H9 (cell line): ENCODE measurements around the gene RIPK4. TPM values are rescaled to one million over a fixed set of nuclear protein-coding genes. Genes with fewer than 3 reads are reported as not detected.

Experiments
- DNase-seq: peaks from one replicate; pipeline ENCODE4 v3.0.0-alpha.2; 2017
- H2AFZ ChIP-seq: one replicate; pipeline ENCODE4 v1.6.1; 2013; ENCODE audit warnings: mild to moderate bottlenecking, low read length, control low read depth, moderate library complexity
- H2AK5ac ChIP-seq: 2 replicates; pipeline ENCODE4 v1.6.1; 2013; ENCODE audit warnings: low read length, control low read depth, mixed read lengths; ENCODE audit not compliant: insufficient read length
- H2BK120ac ChIP-seq: one replicate; pipeline ENCODE4 v1.6.1; 2013; ENCODE audit warnings: low read depth, mild to moderate bottlenecking, low read length, control low read depth, inconsistent platforms; ENCODE audit not compliant: poor library complexity, severe bottlenecking
- H2BK12ac ChIP-seq: 2 replicates; pipeline ENCODE4 v1.6.1; 2013; ENCODE audit warnings: low read length, control low read depth, mixed read lengths, low read depth; ENCODE audit not compliant: insufficient read length
- H2BK15ac ChIP-seq: 2 replicates; pipeline ENCODE4 v1.6.1; 2013; ENCODE audit warnings: low read depth, low read length, control low read depth
- H2BK20ac ChIP-seq: one replicate; pipeline ENCODE4 v1.6.1; 2013; ENCODE audit warnings: low read depth, mild to moderate bottlenecking, low read length, control low read depth, inconsistent platforms; ENCODE audit not compliant: poor library complexity, severe bottlenecking
- H2BK5ac ChIP-seq: 2 replicates; pipeline ENCODE4 v1.6.1; 2013; ENCODE audit warnings: low read length, control low read depth, mixed read lengths; ENCODE audit not compliant: insufficient read length
- H3K14ac ChIP-seq: 2 replicates; pipeline ENCODE4 v1.6.1; 2013; ENCODE audit warnings: low read length, control low read depth; ENCODE audit not compliant: insufficient read depth
- H3K18ac ChIP-seq: 2 replicates; pipeline ENCODE4 v1.6.1; 2013; ENCODE audit warnings: low read depth, mild to moderate bottlenecking, mixed read lengths, low read length, control low read depth; ENCODE audit not compliant: insufficient read length
- H3K23ac ChIP-seq: 2 replicates; pipeline ENCODE4 v1.6.1; 2013; ENCODE audit warnings: low read length, control low read depth, mixed read lengths, low read depth; ENCODE audit not compliant: insufficient read length
- H3K23me2 ChIP-seq: 2 replicates; pipeline ENCODE4 v1.6.1; 2013; ENCODE audit warnings: low read depth, mild to moderate bottlenecking, mixed read lengths, low read length, control low read depth; ENCODE audit not compliant: insufficient read length, poor library complexity, severe bottlenecking
- H3K27ac ChIP-seq: 2 replicates; pipeline ENCODE4 v1.5.1; 2013; ENCODE audit warnings: low read length, control low read depth, mixed read lengths, low read depth; ENCODE audit not compliant: insufficient read length
- H3K27me3 ChIP-seq: 2 replicates; pipeline ENCODE4 v1.6.1; 2013; ENCODE audit warnings: low read length, control low read depth, inconsistent platforms; ENCODE audit not compliant: insufficient read depth
- H3K4ac ChIP-seq: 2 replicates; pipeline ENCODE4 v1.6.1; 2013; ENCODE audit warnings: low read depth, mild to moderate bottlenecking, control low read depth, inconsistent platforms, low read length, moderate library complexity
- H3K4me1 ChIP-seq: 2 replicates; pipeline ENCODE4 v1.6.1; 2013; ENCODE audit warnings: low read length, control low read depth, inconsistent platforms; ENCODE audit not compliant: insufficient read depth
- H3K4me2 ChIP-seq: 2 replicates; pipeline ENCODE4 v1.6.1; 2013; ENCODE audit warnings: low read length, control low read depth, mixed read lengths; ENCODE audit not compliant: insufficient read length, insufficient read depth
- H3K56ac ChIP-seq: 2 replicates; pipeline ENCODE4 v1.6.1; 2013; ENCODE audit warnings: low read depth, mild to moderate bottlenecking, mixed read lengths, low read length, control low read depth; ENCODE audit not compliant: insufficient read length
- H3K79me1 ChIP-seq: 2 replicates; pipeline ENCODE4 v1.6.1; 2013; ENCODE audit warnings: low read depth, mild to moderate bottlenecking, moderate library complexity, low read length, control low read depth, inconsistent platforms; ENCODE audit not compliant: insufficient read depth, poor library complexity, severe bottlenecking
- H3K79me2 ChIP-seq: 2 replicates; pipeline ENCODE4 v1.6.1; 2013; ENCODE audit warnings: low read length, control low read depth, inconsistent platforms; ENCODE audit not compliant: insufficient read depth
- H3K9ac ChIP-seq: 2 replicates; pipeline ENCODE4 v1.6.1; 2013; ENCODE audit warnings: low read length, control low read depth, mixed read lengths; ENCODE audit not compliant: insufficient read length; ENCODE audit errors: extremely low read depth
- H3K9me3 ChIP-seq: one replicate; pipeline ENCODE4 v1.6.1; 2013; ENCODE audit warnings: low read depth, low read length, inconsistent platforms; ENCODE audit not compliant: control insufficient read depth
- H3T11ph ChIP-seq: one replicate; pipeline ENCODE4 v1.6.1; 2013; ENCODE audit warnings: mild to moderate bottlenecking, low read length, control low read depth, inconsistent platforms
- H4K20me1 ChIP-seq: one replicate; pipeline ENCODE4 v1.6.1; 2013; ENCODE audit not compliant: control insufficient read depth, insufficient read length, insufficient read depth
- H4K5ac ChIP-seq: 2 replicates; pipeline ENCODE4 v1.6.1; 2013; ENCODE audit warnings: low read depth, mild to moderate bottlenecking, mixed read lengths, low read length, control low read depth; ENCODE audit not compliant: insufficient read length
- H4K8ac ChIP-seq: replicated peaks from 2 replicates; pipeline ENCODE4 v1.6.1; 2013; ENCODE audit warnings: low read length, control low read depth, mixed read lengths, low read depth; ENCODE audit not compliant: insufficient read length
- H4K91ac ChIP-seq: 2 replicates; pipeline ENCODE4 v1.6.1; 2013; ENCODE audit warnings: low read depth, mild to moderate bottlenecking, moderate library complexity, mixed read lengths, low read length, control low read depth; ENCODE audit not compliant: insufficient read length
- H3K27ac Mint-ChIP-seq, 3 experiments: 2 replicates in 2 of 3; 3 replicates in 1 of 3; pipeline ENCODE4 v1.8.0; 2020 to 2021; ENCODE audit warnings: mixed read lengths in 3 of 3, mild to moderate bottlenecking in 1 of 3, moderate library complexity in 1 of 3
- H3K27me3 Mint-ChIP-seq: 2 replicates; pipeline ENCODE4 v1.8.0; 2021; ENCODE audit warnings: low read depth, mild to moderate bottlenecking, moderate library complexity, mixed read lengths
- H3K36me3 Mint-ChIP-seq, 3 experiments: 2 replicates in 2 of 3; 3 replicates in 1 of 3; pipeline ENCODE4 v1.8.0; 2020 to 2021; ENCODE audit warnings: low read depth in 3 of 3, mixed read lengths in 3 of 3; ENCODE audit not compliant: insufficient read depth in 1 of 3
- H3K4me1 Mint-ChIP-seq, 2 experiments: 2 replicates each; pipeline ENCODE4 v1.8.0; 2020; ENCODE audit warnings: mixed read lengths in 2 of 2
- H3K4me3 Mint-ChIP-seq, 2 experiments: 2 replicates in 1 of 2; 3 replicates in 1 of 2; pipeline ENCODE4 v1.8.0; 2020 to 2021; ENCODE audit warnings: mild to moderate bottlenecking in 2 of 2, mixed read lengths in 2 of 2, moderate library complexity in 1 of 2
- H3K9me3 Mint-ChIP-seq, 2 experiments: 2 replicates in 1 of 2; 3 replicates in 1 of 2; pipeline ENCODE4 v1.8.0; 2020; ENCODE audit warnings: mild to moderate bottlenecking in 2 of 2, mixed read lengths in 2 of 2, moderate library complexity in 1 of 2
- WGBS: extraction: QIAGEN DNeasy Blood & Tissue Kit; methylation state at CpG from one replicate; pipeline ENCODE4 v1.1.7; 2013; ENCODE audit warnings: missing lambda C conversion rate, low lambda C conversion rate, mixed read lengths; ENCODE audit not compliant: insufficient read length; ENCODE audit errors: extremely low coverage; 5-methylcytosine and 5-hydroxymethylcytosine counted together
- total RNA-seq: library from RNA; stranded (reverse); gene quantifications from 2 replicates; pipeline ENCODE4 v1.2.1, GENCODE V29; 2021
- TF ChIP-seq, protein P1 (sequence below): fragments of 200-600 bp; sonication (generic); conservative IDR thresholded peaks from 3 replicates; pipeline ENCODE4 v1.8.0; 2021; ENCODE audit warnings: antibody characterized with exemption, mild to moderate bottlenecking

RIPK4 gene
- total RNA-seq, 1 experiment from 2014 or later = 2.9 TPM

DNA sequence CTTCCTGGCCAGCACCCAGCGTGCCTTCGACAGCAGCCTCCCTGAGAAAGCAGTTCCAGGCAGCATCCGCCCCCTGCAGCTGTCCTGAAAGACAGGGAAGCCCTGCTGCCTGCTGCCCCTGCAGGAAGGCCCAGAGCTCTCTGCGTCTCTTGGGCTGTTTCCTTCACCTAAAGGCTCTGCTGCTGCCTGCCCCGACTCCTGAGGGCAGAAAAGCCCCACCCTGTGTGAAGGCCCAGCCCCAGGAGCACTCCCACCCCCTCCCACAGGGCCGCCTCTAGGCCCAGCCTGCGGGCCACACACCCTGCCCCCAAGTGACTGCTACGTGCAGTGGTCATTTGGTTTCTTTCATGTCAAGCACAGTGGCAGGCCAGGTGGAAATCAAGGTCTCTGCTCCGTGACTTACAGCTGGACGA is 12.4 kb downstream of the RIPK4 start:
- no peak overlapping the region for H2BK120ac ChIP-seq
- TF ChIP-seq, protein P1, sequence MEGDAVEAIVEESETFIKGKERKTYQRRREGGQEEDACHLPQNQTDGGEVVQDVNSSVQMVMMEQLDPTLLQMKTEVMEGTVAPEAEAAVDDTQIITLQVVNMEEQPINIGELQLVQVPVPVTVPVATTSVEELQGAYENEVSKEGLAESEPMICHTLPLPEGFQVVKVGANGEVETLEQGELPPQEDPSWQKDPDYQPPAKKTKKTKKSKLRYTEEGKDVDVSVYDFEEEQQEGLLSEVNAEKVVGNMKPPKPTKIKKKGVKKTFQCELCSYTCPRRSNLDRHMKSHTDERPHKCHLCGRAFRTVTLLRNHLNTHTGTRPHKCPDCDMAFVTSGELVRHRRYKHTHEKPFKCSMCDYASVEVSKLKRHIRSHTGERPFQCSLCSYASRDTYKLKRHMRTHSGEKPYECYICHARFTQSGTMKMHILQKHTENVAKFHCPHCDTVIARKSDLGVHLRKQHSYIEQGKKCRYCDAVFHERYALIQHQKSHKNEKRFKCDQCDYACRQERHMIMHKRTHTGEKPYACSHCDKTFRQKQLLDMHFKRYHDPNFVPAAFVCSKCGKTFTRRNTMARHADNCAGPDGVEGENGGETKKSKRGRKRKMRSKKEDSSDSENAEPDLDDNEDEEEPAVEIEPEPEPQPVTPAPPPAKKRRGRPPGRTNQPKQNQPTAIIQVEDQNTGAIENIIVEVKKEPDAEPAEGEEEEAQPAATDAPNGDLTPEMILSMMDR = no peak; the same call in 2 of the 3 replicates
- no peaks in the 10 kb centered on the region for H3K79me2 ChIP-seq
- H3T11ph ChIP-seq = no peak overlapping the region
- H3K4me1 ChIP-seq = peaks cover 13% of the 10 kb centered on the region; the same call in 1 of the 2 replicates
- H3K79me1 ChIP-seq = no peaks in the 10 kb centered on the region
- no peak overlapping the region for H2BK20ac ChIP-seq
- no peak overlapping the region for H3K9ac ChIP-seq
- H3K14ac ChIP-seq = no peak overlapping the region; the same call in 1 of the 2 replicates
- H4K20me1 ChIP-seq = no peaks in the 10 kb centered on the region
- no peak overlapping the region for H3K27ac Mint-ChIP-seq
- H3K4me1 Mint-ChIP-seq = peaks cover 49 to 57% of the 10 kb centered on the region in 2 experiments
- no peaks in the 10 kb centered on the region for H3K23me2 ChIP-seq
- H3K4me2 ChIP-seq = no peak overlapping the region
- DNase-seq = peak; percentile 59
- H2AFZ ChIP-seq = no peak overlapping the region
- H2AK5ac ChIP-seq = no peak overlapping the region
- no peak overlapping the region for H3K4ac ChIP-seq
- no peak overlapping the region for H3K23ac ChIP-seq
- no peak overlapping the region for H4K8ac ChIP-seq
- no CpG with 5 or more reads among the region's 10 CpGs for WGBS
- H3K27me3 ChIP-seq = no peaks in the 10 kb centered on the region; the same call in 1 of the 2 replicates
- H3K36me3 Mint-ChIP-seq = peaks cover 0 to 4% (median 2%) of the 10 kb centered on the region in 3 experiments; a peak in 4 of 7 replicates
- H3K4me3 Mint-ChIP-seq = peak overlapping the region in 1 of 2 experiments; percentile 30; a peak in 1 of 5 replicates
- no peak overlapping the region for H3K27ac ChIP-seq
- H4K5ac ChIP-seq = no peak overlapping the region
- no peak overlapping the region for H2BK15ac ChIP-seq
- H3K27me3 Mint-ChIP-seq = peaks cover 4% of the 10 kb centered on the region
- H4K91ac ChIP-seq = no peak overlapping the region
- no peak overlapping the region for H2BK5ac ChIP-seq
- no peak overlapping the region for H3K18ac ChIP-seq
- H3K9me3 ChIP-seq = no peaks in the 10 kb centered on the region
- no peak overlapping the region for H3K56ac ChIP-seq
- H3K9me3 Mint-ChIP-seq = no peaks in the 10 kb centered on the region; a peak in 2 of 5 replicates
- no peak overlapping the region for H2BK12ac ChIP-seq
